AG20443 (cell line): ENCODE data around the gene SCT.
A peak's percentile ranks its signal among the peaks of the same experiment; 100 is the strongest.
"Not testable (repeated sequence)": the region's sequence is repeated elsewhere in the genome, so short reads cannot be mapped to it uniquely, and the experiment has no call there.

Source experiments
- DNase-seq: peaks from one replicate; pipeline ENCODE4 v3.0.0; 2012; ENCODE audit warnings: low spot score, mixed read lengths

Gene SCT

DNA sequence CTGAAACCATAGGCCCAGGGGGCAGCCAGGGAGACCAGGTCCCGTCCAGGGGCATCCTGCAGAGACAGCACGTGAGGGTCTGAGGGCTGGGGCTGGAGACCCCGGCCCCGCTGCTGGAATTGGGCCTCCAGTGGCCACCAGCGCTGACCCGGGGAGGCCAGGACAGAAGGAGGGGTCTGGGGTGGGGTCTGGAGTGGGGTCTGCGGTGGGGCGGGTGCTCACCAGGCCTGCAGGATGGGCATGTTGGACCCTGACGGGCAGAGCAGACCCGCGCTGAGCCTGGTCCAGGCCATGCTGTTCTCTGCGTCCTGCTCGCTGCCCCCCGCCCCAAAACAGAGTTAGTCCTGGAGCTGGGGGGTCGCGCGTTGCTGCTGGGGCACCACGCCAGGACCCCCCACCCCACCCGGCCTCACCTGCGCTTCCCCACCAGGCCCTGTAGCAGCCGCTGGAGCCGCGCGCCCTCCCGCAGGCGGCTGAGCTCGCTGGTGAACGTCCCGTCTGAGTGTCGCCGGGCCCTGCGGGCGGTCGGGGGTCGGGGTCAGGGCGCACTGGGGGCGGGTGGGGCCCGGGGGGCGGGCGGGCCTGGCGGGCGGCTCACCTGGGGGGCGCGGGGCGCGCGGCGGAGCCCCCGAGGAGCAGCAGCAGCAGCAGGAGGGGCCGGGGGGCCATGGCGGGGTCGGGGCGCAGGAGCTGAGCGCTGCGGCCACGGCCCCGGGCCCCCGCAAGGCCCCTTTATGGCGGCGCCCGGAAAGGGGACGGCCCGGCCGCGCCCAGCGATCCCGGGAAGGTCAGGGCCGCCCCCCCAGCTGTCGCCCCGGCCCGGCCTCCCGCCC is at the start of gene SCT:
SCT (minus strand) TSS at position 707 of the 833 bp plus-strand sequence; CDS start at position 669, 38 bp downstream.
- DNase-seq, result no peak

DNA sequence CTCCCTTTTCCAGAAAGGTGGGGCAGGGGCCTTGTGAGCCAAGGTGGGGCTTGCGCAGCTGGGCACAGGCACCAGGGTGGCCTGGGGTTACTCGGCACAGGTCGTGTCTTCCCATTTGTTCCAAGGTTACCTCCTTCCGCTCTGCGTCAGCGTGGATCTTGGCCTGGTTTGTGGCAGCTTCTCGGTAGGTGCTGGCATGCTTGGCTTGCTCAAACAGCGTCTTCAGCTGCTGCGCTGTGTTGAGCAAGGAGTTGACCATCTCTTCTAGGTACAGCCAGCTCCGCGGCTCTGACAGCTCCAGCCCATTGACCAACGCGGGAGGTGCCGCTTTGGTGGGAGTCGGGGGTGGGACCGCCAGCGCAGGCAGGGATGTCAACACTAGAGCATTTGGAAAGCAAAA is 47.4 kb upstream of the SCT start:
- DNase-seq, result no peak

DNA sequence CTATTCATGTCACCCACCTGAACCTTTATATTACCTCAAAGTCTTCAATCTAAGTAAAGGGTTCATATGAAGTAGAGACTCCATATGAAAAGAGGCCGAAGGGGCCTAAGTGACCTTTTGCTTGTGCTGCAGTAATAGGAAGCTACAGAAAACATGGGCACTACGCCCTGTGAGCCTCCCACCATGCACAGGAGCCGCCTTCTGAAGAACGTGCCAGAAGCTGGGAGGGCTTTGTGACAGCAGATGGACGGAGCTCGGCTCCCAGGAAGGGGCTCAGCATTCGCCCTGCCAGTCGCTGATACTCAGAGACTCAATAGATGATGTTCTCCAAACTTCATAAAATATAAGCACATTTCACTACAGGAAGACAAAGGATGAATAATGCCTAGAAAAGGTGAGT is 46.9 kb upstream of the SCT start:
- DNase-seq, result no peak

GRCh38 chr11:665704-666281 is 38.8 kb upstream of the SCT start:
- DNase-seq, result peak; percentile 86

DNA sequence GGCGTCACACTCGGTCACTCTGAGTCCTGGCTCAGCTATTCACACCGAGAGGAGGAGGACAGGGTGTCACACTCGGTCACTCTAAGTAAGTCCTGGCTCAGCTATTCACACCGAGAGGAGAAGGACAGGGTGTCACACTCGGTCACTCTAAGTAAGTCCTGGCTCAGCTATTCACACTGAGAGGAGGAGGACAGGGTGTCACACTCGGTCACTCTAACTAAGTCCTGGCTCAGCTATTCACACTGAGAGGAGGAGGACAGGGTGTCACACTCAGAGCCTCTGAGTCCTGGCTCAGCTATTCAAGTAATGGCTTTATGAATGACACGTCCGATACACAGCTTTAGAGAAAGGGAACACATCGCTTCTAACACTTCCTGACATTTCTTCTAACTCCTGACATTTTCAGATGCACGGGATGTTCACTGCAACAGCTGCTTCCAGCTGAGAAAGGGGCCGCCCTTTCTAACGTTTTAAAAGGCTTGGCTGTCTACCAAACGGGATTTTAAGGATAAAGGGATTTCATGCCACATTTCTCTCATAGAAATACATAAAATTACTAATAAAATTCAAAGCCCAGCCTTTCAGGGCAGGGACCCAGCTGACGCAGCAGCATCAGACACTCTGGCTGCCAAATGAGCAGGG is 38.2 kb upstream of the SCT start:
- no peak for DNase-seq

GRCh38 chr11:662689-663274 is 35.8 kb upstream of the SCT start:
- DNase-seq, result peak; percentile 91

GRCh38 chr11:660681-661444 is 33.9 kb upstream of the SCT start:
- no peak for DNase-seq

DNA sequence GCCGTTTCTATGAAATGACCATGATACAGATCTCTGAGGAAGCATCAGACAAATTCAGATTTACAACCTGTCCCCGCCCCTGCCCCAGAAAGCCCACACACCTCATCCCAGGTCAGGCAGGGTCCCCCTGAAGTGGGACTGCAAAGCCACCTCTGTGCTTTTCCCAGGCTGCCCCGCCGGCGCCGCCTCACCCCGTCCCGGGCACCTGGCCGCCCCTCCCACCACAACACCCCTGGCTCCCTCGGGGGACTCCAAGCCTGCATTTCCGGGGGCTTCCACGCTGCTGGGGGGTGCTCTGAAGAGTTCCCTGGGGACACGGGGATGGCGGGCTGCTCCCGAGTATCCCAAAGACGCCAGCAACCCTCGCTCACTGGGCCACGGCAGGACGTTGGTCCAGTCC is 33.3 kb upstream of the SCT start:
- no peak for DNase-seq

DNA sequence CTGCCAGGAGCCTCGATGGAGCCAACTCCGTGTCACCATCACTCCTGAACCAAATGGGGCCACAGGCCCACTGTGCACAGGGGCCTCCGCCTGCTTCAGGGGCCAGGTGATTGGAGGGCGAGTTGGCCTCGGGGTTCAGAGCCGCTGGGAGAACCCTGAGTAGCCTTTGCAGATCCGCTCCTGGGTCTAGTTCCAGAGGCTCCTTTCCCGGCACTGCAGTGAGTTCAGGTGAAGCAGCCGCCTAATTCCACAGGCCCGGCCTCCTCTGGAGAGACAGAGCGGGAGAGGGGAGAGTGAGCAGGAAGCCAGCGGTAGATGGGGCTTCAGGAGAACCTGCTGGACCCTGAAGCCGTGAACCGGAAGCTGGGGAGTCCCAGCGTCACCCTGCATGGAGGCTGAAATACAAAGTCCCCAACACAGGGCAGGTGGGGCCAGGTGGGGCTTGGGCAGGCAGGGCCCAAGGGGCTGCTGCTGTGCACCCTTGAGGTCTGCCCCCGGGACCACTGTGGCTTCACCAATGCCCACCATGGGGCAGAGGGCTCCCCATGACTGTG is 32.6 kb upstream of the SCT start:
- no peak for DNase-seq

DNA sequence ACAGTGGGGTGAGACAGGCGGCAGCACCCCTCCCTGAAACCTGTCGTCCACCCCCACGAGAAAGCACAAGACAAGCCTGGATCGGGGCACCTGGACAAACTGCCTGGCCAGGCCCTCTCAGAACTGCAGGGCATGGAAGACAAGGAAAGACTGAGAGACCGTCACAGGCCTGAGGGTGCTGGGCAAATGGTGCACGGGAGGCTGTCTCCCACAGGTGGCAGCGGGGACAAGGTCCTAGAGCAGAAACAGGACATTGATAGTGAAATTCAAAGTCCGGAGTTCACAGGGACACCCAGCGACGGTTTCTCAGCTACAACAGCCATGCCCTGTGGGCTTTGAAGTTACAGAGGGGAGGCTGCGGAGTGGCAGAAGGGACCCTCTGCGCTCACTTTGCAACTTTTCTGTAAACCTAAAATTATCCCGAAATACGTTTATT is 30.7 kb upstream of the SCT start:
- no peak for DNase-seq

GRCh38 chr11:656866-657265 is 29.9 kb upstream of the SCT start:
- no peak for DNase-seq

GRCh38 chr11:656426-656825 is 29.4 kb upstream of the SCT start:
- no peak for DNase-seq

GRCh38 chr11:655036-655726 is 28.2 kb upstream of the SCT start:
- no peak for DNase-seq

DNA sequence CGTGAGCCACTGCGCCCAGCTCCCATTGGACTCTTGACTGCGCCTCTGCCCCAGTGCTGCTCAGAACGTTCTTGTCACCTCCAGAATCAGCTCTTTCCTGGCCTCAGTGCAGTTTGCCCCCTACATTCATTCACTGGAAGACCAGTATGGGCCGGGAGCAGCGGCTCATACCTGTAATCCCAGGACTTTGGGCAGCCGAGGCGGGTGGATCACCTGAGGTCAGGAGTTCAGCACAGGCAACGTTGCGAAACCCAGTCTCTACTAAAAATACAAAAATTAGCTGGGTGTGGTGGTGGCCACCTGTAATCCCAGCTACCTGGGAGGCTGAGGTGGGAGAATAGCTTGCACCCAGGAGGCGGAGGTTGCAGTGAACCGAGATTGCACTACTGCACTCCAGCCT is 27.5 kb upstream of the SCT start:
- DNase-seq, result not testable (repeated sequence)

DNA sequence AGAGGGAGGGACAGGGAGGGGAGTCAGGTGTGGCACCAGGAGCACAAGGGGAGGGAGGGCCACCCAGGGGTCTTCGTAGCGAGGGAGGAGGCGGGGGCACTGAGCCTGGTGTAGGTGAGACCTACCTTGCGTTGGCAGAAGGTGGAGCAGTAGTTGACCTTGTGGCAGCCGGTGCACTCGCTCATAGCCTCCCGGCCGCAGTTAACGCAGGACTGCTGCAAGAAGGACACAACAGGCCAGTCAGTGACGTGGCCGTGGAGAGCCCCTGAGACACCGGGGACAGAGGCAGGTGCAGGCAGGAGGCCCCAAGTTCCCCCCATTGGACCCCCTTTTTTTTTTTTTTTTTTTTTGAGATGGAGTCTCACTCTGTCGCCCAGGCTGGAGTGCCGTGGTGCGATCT is 26.9 kb upstream of the SCT start:
- no peak for DNase-seq

- DNase-seq, result not testable (repeated sequence)
Measured at GRCh38 chr11:653136-653535, 26.2 kb upstream of the SCT start.

GRCh38 chr11:650482-650881 is 23.5 kb upstream of the SCT start:
- DNase-seq, result no peak

- DNase-seq, result not testable (repeated sequence)
Measured at GRCh38 chr11:647672-648158, 20.7 kb upstream of the SCT start.

DNA sequence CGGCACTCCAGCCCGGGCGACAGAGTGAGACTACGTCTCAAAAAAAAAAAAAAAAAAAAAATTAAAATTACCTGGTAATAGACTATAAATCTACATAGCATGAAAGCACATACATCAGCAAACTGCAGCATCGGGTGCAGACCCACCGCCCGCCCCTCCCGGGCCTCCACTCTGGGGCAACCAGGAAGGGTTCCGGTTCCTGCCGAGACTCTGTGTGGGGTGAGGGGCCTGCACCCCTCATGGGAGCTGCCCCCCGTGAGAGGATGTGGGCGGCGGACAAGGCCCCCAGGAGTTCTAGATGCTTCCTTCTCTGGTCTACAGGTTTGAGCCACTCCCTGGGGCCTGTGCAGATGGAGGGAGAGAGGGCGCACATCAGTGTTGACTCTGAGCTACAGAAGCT is 19.2 kb upstream of the SCT start:
- no peak for DNase-seq

DNA sequence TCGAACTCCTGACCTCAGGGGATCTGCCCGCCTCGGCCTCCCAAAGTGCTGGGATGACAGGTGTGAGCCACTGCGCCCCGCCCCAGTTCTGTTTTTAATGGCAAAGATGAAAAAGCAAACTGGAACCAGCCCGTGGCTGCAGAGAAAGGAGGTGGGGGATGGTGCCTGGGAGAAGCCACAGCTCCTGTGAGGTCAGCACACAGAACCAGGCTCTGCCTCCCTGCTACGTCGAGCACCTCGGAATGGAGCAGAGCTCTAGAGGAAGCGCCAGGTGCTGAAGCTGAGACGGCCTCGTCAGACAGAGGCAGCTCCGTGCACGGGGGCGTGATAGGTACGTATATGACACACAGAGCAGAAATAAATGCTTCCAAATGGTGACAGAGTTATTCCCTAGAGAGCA is 18.6 kb upstream of the SCT start:
- peak; percentile 3 for DNase-seq
